Ammon's horn (tissue), 1 donor: ENCODE data around the gene DOK6.
"Not testable (repeated sequence)": the region's sequence is repeated elsewhere in the genome, so short reads cannot be mapped to it uniquely, and the experiment has no call there.

Experiments used
- DNase-seq: peaks from one replicate; pipeline ENCODE4 v3.0.0-alpha.2; 2016; ENCODE audit warnings: low spot score

The DOK6 gene

DNA sequence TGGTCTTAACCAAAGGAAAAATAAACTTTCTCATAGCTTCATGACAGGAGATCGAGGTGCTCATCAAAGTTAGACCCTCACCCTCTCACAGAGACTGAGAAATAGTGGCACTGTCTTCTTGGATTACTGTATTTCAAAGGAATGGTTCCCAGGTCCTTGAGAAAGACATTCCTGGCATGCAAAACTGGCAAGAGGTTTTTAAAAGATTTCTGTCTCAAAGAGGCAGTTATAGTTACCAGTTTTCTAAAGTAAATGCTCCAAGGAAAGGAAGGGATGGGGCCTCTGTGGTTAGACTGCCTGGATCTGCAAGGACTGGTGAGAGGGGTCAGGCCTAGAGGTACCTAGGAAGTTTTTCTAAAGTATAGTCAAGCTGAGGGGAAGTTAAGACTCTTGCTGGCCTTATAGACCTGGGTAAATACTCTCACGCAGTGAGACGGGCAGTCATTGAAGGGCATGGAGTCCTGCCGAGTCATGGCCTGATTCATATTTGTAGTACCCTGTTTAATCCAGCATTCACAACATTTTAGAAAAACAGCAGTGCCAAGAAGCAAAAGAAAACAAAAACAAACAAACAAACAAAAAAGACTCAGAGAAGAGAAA lies 226.1 kb downstream of the DOK6 start:
- DNase-seq = no peak

DNA sequence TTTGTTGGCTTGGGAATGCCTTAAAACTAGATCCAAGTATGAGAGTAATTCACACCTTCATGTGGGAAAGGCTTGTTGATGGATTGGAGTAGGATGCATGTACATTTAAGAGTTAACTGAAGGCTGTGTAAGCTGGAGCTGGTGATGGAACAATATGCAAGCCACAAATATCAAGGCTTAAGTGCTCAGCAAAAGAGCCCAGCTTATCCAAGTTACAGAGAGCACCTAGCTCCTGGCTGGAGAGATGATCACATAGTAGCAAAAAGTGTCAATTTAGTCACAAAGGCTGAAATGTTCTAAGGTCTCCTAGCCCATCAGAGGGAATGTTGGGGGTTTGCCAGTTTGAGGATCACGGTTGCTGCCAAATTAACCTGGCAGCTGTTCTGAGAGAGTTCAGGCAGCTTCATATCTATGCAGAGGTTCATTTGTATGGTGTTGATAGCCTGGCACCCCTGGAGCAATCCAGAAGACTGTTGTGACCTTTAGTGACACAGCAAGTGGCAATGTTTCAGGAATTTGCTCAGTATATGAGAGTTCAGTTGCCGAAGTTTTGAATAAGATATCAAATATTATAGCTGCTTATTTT lies 228.2 kb downstream of the DOK6 start:
- DNase-seq = no peak

DNA sequence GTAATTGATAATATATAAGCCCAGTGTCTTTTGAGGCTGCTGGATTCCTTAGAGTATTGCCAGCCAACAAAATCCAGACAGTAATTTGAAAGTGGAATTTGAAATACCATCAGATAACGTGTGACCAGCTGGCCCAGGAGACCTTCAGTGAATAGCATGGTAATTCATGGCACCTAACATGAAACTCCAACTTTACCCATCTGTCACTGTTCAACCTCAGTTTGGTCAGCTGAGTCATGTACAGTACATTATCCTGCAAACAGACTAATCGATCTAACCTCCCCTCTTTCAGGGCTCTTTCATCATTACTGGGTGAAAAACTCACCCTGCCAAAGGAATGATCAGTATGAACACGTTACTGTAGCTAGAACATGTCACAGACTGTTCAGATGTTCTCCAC lies 230.6 kb downstream of the DOK6 start:
- DNase-seq = no peak

DNA sequence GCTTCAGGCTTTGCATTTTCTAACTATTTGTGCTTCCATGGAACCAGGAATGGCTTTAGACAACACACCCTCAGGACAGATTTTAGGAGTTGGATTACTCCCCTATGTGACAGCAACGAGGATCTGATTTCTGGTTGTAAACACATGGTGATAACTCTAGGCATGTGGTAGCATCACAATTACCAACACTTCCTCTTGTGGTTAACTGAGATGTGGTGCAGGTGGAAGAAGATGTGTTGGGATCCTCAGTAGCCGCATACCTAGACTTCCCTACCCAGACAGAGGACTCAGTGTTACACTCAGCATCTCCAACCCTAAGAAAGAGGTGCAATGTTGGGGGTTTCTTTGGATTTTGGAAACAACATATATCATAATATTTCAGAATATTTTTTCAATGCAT lies 234.8 kb downstream of the DOK6 start:
- no peak for DNase-seq

DNA sequence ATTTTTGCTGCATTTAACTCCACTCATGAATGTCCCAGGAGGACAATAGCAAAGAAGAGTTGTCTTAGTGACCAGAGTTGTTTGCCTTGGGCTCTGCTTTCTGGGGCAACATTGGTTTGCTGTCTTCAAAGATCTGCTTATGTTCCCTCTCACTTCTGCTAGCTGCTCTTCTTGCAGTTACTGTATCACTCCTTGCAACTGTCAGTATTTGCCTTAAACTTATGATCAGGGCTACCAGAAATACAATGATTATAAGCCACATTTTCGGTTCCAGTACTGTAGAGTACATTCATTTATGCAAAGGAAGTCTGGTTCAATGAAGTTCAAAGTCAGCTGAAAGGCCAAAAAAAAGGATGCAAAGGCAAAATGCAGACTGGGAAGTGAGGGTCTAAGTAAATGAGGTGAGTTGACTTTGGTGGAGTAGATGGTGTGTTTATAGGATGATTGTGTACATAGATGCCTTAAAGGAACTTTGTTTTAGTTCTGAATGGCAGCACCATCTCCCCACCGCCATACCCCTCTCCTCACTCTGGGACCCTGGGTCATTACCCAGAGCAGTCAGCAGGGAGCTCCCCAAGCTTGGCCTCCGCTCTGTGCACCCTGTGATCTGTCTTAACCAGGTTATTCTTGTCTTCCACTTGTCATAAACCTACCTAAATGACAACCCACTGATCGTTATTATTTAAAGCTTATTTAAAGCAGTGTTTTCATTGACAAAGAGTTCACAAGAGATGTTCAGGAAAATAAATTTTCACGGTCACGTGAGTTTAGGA lies 236.0 kb downstream of the DOK6 start:
- no peak for DNase-seq

DNA sequence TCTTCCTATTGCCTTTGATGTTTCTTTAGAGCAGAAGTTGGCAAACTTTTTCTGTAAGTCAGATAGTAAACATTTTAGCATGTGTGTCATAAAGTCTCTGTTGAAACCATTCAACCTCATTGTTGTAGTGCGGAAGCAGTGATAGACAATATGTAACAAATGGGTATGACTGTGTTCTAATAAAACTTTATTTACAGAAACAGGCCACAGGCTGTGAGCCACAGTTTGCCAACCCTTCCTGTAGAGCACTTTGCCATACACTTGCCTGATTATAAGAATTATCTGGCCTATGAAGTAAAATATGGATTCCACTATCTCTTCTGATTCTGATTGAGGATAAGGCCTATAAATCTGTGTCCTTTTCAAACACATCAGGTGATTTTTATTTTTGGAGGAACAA lies 237.4 kb downstream of the DOK6 start:
- no peak for DNase-seq

DNA sequence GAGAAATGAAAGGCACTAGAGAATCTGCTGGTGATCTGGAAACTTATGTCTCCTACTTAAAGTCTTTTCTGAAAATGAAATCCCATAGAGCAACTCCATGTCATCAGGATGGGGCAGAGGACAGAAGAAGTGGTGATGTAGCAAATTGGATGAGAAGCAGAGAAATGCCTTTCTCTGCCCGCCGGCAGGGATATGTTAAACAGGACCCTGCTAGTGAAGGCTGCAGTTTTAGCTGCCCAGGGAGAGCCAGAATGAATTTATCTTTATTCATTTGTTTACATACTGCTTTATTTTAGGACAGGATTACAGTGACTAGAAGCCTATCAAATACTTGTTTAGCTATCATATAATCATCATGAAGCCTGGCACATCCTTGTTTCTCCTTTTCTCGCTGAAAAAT lies 247.0 kb downstream of the DOK6 start:
- no peak for DNase-seq

DNA sequence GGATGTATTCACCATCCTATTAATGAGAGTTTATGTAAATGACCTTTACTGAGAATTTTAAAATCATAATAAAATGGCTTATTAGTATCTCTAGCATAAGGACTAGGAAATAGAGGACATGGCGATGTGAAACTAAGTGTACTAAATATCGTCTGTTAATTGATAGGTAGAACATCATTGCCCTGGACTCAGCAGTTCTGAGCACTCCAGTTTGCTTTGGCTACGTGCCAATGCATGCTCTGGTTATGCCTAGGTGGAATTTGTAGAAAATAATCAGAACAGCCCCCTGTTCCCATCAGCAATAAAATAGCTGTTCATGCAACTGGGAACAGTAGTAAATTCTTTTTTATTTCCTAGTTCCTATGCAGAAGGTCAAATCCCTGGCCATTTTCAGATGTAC lies 247.8 kb downstream of the DOK6 start:
- DNase-seq = no peak

DNA sequence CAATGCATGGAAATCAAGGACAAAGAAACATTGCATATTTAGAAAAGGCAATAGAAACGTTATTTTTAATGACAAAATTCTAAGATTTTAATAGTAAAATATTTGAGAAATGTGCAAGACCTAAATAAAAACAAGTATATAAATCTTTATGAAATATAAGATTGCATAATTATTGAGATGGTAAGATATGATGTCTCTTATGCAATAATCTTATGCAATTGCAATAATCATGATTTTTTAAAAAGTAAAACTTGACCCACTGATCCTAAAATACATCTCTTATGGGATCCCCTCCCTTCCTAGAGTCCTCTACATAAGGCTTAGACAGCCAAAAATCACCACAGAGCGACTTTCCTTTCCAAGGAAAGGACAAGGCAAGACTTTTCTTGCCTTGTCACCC lies 249.0 kb downstream of the DOK6 start:
- no peak for DNase-seq

DNA sequence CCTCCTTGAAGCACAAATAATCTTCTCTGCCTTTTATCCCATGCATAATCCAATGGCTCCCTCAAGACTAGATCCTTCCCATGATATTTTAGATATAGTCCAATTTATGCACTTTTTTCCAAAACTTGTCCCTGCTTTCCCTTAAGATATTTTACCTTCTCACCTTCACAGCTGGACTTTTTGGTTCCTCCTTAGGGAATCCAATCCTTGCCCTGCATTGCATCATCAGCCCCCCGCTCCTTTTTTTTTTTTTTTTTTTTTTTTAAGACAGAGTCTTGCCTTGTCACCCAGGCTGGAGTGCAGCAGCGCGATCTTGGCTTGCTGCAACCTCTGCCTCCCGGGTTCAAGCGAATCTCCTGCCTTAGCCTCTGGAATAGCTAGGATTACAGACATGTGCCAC lies 250.6 kb downstream of the DOK6 start:
- DNase-seq = no peak

DNA sequence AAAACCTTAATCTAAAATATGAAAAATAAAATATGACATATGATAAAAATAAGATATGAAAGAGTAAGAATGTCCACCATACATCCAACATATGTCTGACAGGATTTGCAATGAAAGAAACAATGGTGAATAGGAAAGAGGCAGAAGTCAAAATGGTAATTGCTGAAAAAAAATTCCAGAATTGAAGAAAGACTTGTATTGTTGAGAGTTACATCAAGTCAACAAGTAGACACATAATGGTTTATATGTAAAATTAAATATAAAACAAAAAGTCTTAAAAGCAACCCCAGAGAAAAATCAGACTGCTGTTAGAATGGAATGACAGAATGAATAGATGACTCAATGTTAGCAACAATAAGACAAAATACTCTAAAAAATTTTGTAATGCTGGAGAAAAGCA lies 255.1 kb downstream of the DOK6 start:
- DNase-seq = no peak

DNA sequence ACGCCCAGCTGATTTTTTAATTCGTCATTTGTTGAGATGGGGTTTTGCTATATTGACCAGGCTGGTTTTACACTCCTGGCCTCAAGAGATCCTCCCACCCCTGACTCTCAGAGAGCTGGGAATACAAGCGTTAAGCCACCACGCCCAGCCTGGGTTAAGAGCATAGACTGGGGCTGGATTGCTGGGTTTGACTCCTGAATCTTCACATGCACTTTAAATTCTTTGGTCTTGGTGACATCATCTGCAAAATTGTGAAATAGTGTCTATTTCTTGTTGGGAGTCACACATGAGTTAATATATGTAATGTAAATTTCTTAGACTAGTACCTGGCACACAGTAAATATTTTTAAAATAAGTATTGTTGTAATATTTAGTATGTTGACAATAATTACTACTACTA lies 257.4 kb downstream of the DOK6 start:
- no peak for DNase-seq

DNA sequence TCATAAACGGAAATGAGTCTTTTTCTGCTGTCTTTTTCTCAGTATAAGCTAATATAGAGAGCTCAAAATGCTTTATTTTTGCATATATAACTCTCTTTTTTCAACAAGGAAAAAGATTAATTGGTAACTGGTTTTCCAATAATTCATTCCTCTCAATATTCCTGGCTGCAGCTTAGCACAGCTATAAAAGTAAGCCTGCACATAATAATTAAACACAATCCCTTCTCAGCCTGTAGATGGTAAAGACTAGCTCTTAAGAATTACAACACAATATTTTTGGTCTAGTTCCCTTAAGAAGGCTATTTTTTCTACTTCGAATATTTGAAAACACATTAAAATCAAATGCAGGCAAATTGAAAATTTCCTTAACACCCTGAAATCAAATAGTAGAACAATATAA lies 258.0 kb downstream of the DOK6 start:
- no peak for DNase-seq

DNA sequence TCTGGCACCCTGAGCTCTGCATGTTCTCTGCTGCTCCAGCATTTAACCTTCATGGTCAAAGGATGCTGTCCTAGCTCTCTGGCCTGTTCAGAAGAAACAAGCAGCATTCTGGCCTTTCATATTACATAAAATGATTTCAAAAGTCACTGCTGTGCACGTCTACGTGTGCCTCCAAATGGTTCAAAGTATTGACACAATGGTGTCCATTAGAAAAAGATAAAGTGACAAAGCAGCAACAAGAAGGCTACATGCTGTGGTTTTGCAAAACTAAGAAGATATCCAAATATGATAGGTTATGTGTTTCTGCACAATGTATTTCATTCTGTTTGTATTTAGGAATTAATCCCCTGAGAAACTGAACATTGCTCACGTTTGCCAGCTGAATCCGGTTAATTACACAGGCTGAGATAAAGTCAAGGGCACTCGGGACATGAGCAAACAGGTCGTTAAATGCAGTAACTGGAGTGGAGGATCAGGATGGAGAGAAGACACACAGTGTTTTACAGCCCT lies 258.5 kb downstream of the DOK6 start:
- no peak for DNase-seq

DNA sequence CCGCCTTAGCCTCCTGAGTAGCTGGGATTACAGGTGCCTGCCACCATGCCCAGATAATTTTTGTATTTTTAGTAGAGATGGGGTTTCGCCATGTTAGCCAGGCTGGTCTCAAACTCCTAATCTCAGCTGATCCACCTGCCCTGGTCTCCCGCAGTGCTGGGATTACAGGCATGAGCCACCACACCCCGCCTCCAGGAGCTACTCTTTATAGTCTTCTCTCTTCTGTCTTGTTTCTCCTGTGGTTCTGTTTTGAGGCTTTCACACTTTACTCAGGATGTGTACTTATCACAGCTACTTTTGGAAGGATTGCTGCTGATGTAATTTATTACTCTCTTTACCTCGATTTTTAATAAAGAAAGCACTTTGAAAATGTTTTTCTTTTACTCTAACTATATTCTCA lies 261.4 kb downstream of the DOK6 start:
- DNase-seq = not testable (repeated sequence)

DNA sequence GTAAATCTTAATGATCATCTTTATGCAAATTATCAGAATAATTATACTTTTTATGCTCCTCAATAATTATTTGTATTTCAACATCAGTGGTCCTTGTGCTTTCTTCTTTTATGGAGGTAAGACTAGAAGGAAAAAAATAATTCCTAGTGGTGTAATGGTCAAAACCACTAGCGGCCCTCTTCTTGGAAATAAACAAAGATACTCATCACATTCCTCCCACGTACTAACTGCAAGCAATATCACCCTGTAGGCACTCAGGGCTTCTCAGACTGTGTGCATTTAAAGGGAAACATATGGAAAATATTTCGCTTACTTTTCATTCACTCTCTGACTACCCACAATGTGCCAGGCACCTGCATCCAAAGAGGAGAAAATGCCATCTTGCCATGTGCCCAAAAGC lies 263.7 kb downstream of the DOK6 start:
- no peak for DNase-seq

DNA sequence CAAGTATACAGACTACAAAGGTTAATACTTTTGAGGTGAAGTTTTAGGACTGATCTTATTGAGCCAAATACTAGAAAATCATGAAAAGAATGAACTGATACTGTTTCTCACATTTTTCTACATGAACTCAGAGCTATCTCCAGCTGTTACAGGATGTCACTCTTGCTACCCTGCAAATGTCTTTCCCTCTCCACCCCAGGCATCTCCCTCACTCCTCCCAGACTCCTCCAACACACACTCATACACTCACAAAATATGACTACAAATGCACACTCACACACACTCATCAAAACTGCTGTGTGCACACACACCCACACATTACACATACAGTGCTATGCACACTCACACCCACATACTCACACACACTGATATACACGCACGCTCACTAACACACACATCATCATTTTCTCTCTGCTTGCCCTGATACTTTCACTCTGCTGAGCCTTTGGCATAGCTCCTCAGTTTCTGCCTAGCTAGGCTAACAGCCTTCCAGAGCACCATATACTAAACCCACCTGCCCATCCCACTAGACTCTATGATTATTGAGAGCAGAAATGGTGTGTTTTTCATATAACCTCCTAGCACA lies 273.7 kb downstream of the DOK6 start:
- no peak for DNase-seq

DNA sequence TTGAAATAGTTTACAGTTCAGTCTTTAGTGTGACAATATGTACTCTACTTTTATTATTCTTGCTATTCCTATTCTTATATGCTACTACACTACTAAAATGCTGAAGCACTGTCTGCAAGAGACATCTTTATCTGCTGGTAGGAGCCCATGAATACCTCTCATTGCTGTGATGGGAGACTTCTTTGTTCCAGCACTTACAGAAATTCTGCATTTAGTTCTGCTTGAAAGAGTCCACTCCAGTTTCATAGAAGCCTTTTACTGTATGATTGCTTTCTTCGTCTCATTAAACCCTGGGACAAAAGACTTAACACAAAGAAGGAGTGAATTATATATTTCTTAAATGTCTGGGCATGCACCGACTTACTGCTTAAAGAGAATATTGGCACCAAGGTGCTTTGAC lies 274.3 kb downstream of the DOK6 start:
- DNase-seq = no peak

DNA sequence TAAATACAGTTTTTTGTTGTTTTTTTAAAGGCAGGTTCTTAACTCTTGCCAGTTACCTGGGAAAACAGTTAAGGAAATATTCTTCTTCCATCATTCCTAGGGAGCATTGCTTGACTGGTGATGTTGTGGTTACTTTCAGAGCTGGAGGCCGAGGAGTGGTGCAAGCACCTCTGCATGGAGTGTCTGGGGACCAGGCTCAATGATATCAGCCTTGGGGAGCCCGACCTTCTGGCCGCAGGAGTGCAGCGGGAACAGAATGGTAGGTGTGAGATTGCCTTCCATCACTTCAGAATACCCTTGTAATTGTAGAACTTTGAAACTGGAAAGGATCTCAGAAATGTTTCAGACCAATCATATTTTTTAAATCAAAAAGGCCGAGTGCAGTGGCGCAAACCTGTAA lies 276.9 kb downstream of the DOK6 start:
- DNase-seq = no peak

DNA sequence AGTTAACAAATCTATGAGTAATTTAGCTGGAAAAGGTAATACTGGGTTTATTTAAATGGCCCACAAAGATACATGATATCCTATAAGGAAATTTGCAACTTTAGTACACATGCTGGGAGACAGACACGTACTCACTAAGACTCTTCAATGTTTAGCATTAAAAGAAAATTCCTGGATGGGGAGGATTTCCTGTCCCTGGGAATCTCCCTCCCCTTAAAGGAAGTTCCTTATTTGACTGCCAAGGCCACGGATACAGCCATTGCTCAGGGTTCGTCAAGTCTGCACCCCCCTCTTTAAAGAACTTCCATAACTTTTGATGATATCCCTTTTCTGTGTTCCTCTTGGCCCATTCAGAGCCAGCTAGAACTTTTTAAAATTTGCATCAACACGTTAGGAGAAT lies 279.4 kb downstream of the DOK6 start:
- DNase-seq = no peak

DNA sequence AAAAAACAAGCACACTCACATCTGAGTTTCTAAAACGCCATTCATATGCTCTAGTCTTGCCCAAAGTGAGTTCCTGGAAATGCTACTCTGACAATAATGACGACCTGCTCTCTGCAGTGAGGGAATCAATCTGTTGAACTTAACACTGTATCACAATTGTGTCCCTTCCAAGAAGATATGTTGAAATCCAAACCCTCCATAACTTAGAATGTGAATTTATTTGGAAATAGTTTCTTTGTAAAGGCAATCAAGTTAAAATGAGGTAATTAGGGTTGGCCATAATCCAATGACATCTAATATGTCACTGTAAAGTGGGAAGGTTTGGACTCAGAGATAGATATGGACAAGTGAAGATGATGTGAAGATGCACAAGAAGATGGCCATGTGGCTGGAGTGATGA lies 282.5 kb downstream of the DOK6 start:
- no peak for DNase-seq

DNA sequence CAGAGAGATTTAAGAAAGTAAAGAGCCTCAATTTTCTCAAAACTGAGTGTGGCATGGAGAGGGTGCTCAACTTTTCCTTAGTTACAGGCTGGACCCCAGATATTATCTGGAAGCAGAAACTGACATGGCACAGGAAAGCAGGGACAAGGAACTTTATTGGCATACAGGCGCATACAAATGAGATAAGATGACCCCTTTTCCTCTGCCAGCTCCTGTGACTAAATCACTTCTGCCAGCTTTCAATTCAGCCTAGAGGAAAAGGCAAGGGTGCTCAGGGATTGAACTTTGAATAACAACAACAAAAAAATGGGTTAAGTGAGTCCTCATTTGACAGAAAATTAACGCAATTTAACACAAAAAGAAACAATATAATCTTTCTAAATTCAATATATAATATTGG lies 284.1 kb downstream of the DOK6 start:
- no peak for DNase-seq

DNA sequence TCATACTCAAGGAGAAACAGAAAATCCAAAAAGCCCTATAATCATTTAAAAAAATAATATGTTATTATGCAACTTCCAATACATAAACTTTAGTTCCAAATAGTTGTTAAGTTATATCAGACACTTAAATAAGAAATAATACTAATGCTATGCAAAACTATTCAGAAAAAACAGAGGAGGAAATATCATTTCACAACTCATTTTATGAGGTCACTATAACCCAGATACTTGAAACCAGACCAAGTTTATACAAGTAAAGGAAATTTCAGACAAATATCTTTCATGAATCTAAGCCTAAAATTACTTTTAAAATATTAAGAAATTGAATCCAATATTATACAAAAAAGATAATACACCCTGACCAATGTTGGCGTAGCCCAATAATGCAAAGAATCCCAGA lies 286.2 kb downstream of the DOK6 start:
- DNase-seq = no peak
